Kidney (tissue), 14 donors: ENCODE measurements around the gene DYNLT4. TPM values are rescaled to one million over a fixed set of nuclear protein-coding genes. Genes with fewer than 3 reads are reported as not detected.

Experiments
- DNase-seq, 5 donors: peaks; one replicate each; pipeline ENCODE4 v3.0.0-alpha.2; 2013 to 2020
- FAIRE-seq: peaks from 2 replicates; lab custom pipeline; 2012; peaks lifted over from hg19 to GRCh38; lab: Jason Lieb, UNC
- H3K27ac ChIP-seq, 2 donors: one replicate each; pipeline ENCODE4 v1.7.0; 2013; ENCODE audit warnings: low read depth in 2 of 2, low read length in 2 of 2, inconsistent platforms in 1 of 2
- H3K27me3 ChIP-seq: one replicate; pipeline ENCODE4 v1.7.1; 2013; ENCODE audit warnings: low read length, inconsistent platforms; ENCODE audit not compliant: control insufficient read depth, insufficient read depth
- H3K36me3 ChIP-seq, 3 donors: one replicate each; pipeline versions ENCODE4 v1.7.0 to v1.7.1; 2013; ENCODE audit warnings: low read length in 3 of 3, control low read depth in 1 of 3, inconsistent platforms in 1 of 3; ENCODE audit not compliant: insufficient read depth in 3 of 3, control insufficient read depth in 2 of 3
- H3K4me1 ChIP-seq, 3 donors: one replicate each; pipeline versions ENCODE4 v1.7.0 to v1.7.1; 2013; ENCODE audit warnings: low read length in 3 of 3, inconsistent platforms in 1 of 3, low read depth in 1 of 3; ENCODE audit not compliant: control insufficient read depth in 2 of 3, insufficient read depth in 2 of 3
- H3K4me3 ChIP-seq, 3 donors: one replicate each; pipeline versions ENCODE4 v1.7.0 to v1.8.1; 2013; ENCODE audit warnings: low read length in 3 of 3, control low read depth in 1 of 3, inconsistent platforms in 1 of 3
- H3K9ac ChIP-seq, 3 donors: one replicate each; pipeline versions ENCODE4 v1.7.0 to v1.7.1; 2013; ENCODE audit warnings: low read length in 3 of 3, control low read depth in 1 of 3, inconsistent platforms in 1 of 3
- H3K9me3 ChIP-seq, 3 donors: one replicate each; pipeline versions ENCODE4 v1.7.0 to v1.7.1; 2013; ENCODE audit warnings: low read length in 3 of 3, control low read depth in 1 of 3, inconsistent platforms in 1 of 3; ENCODE audit not compliant: control insufficient read depth in 2 of 3, insufficient read depth in 1 of 3
- CTCF ChIP-seq: IDR thresholded peaks from 3 replicates; pipeline ENCODE4 v1.5.1; 2012; ENCODE audit warnings: mild to moderate bottlenecking, moderate library complexity, borderline replicate concordance; ENCODE audit not compliant: insufficient read depth; ENCODE audit errors: extremely low read depth
- intact Hi-C: fragments of 100-400 bp; cut with DNase I; formaldehyde crosslinking; loops from one replicate; pipeline ENCODE4 v1.11.1; 2022
- polyA plus RNA-seq: library from polyadenylated mRNA; stranded (reverse); fragments of 350-450 nt; fragmentation: Illumina TruSeq; extraction: RNeasy Lipid Tissue Mini Kit (QIAGEN cat#74804); gene quantifications from one replicate; pipeline ENCODE4 v1.2.3, GENCODE V29; 2014; ENCODE audit warnings: low read depth, low replicate concordance; ENCODE audit not compliant: insufficient read depth
- total RNA-seq: library from RNA; stranded (reverse); fragmentation: NEBNext Ultra II Directional; extraction: Animal tissue kit (Norgen Biotek cat#: 25700); gene quantifications from one replicate; pipeline ENCODE4 v1.2.1, GENCODE V29; 2021
- donor health status: control.
- donor health status: control.
- donor health status: control.
- donor health status: control.
- donor health status: control.
- donor health status: DM: yes; HTN: yes; CAD: no.
- donor health status: Normal renal cell carcinoma (clear cell type).

Gene DYNLT4
- total and polyA plus RNA-seq, 2 donors from 2014 or later, result 1.2 TPM; not detected in 1

- no peak for DNase-seq
- intact Hi-C loops, result loop anchor here (10.0 kb wide), 1 partner anchor 47 kb away; the partner anchor contains the start of gene BEST4
- no peak for TF ChIP-seq CTCF
- H3K9me3 ChIP-seq, result no peaks in the 10 kb centered on the region
- no peak overlapping the region for H3K4me3 ChIP-seq
- no peak for FAIRE-seq
- H3K36me3 ChIP-seq, result no peaks in the 10 kb centered on the region
- H3K4me1 ChIP-seq, result peaks cover 0 to 2% (median 0%) of the 10 kb centered on the region in 3 donors
- no peak overlapping the region for H3K27ac ChIP-seq
- no peak overlapping the region for H3K9ac ChIP-seq
- no peaks in the 10 kb centered on the region for H3K27me3 ChIP-seq
Measured at GRCh38 chr1:44831516-44831915, 24.4 kb upstream of the DYNLT4 start.

- FAIRE-seq (no peak), DNase-seq (no peak)
- Histone ChIP-seq H3K27ac (no peak overlapping the region), H3K27me3 (no peaks in the 10 kb centered on the region), H3K4me3 (no peak overlapping the region), H3K9ac (no peak overlapping the region), H3K36me3 (no peaks in the 10 kb centered on the region), H3K4me1 (peaks cover 0 to under 1% (median 0%) of the 10 kb centered on the region in 3 donors), H3K9me3 (no peaks in the 10 kb centered on the region)
- TF ChIP-seq CTCF, result no peak
- intact Hi-C loops, result loop anchor here (10.0 kb wide), 1 partner anchor 46 kb away; the partner anchor contains the start of gene BEST4
Measured at GRCh38 chr1:44830900-44831304, 23.8 kb upstream of the DYNLT4 start.

- H3K27me3 ChIP-seq, result no peaks in the 10 kb centered on the region
- DNase-seq (peak in 1 of 5 donors; percentile 78), FAIRE-seq (no peak)
- no peak overlapping the region for H3K9ac ChIP-seq
- no peak for TF ChIP-seq CTCF
- no peaks in the 10 kb centered on the region for H3K9me3 ChIP-seq
- no peaks in the 10 kb centered on the region for H3K4me1 ChIP-seq
- H3K4me3 ChIP-seq, result no peak overlapping the region
- no peak overlapping the region for H3K27ac ChIP-seq
- intact Hi-C loops, result loop anchor here (10.0 kb wide), 1 partner anchor 45 kb away; the partner anchor contains the start of gene BEST4
- H3K36me3 ChIP-seq, result no peaks in the 10 kb centered on the region
Measured at GRCh38 chr1:44829506-44830384, 22.6 kb upstream of the DYNLT4 start.
